WTC11 (cell line): Measurements from ENCODE around the gene RGS6.

ENCODE experiments used
- ESRRA ChIP-seq: sonication (generic); formaldehyde crosslinking; IDR thresholded peaks from 2 replicates; pipeline ENCODE4 v1.8.1; 2022; ENCODE audit warnings: mild to moderate bottlenecking, missing genetic modification reagents, borderline replicate concordance
- FOXJ3 ChIP-seq: sonication (generic); formaldehyde crosslinking; IDR thresholded peaks from 2 replicates; pipeline ENCODE4 v1.9.0; 2021; ENCODE audit warnings: missing genetic modification reagents, mild to moderate bottlenecking, borderline replicate concordance
- OVOL2 ChIP-seq: fragments of 250-450 bp; sonication (Bioruptor Pico); IDR thresholded peaks from 2 replicates; pipeline ENCODE4 v1.9.0; 2021; ENCODE audit warnings: mild to moderate bottlenecking, borderline replicate concordance
- ZNF121 ChIP-seq: sonication (generic); formaldehyde crosslinking; IDR thresholded peaks from 2 replicates; pipeline ENCODE4 v1.8.0; 2023; ENCODE audit warnings: missing genetic modification reagents
- ZNF263 ChIP-seq: sonication (generic); formaldehyde crosslinking; IDR thresholded peaks from 2 replicates; pipeline ENCODE4 v1.8.1; 2022; ENCODE audit warnings: low read depth, mild to moderate bottlenecking, moderate library complexity, missing genetic modification reagents
- ZNF423 ChIP-seq: fragments of 250-450 bp; sonication (Bioruptor Pico); IDR thresholded peaks from 2 replicates; pipeline ENCODE4 v2.1.2; 2022; ENCODE audit warnings: mild to moderate bottlenecking, moderate library complexity
- TF ChIP-seq, protein P1 (sequence below): fragments of 200-600 bp; IDR thresholded peaks from 2 replicates; pipeline ENCODE4 v1.8.0; 2022; ENCODE audit warnings: antibody characterized with exemption
- TF ChIP-seq, protein P2 (sequence below): sonication (generic); formaldehyde crosslinking; conservative IDR thresholded peaks from 2 replicates; pipeline ENCODE4 v1.8.1; 2022; ENCODE audit warnings: mild to moderate bottlenecking, missing genetic modification reagents
- TF ChIP-seq, protein P3 (sequence below): sonication (generic); formaldehyde crosslinking; IDR thresholded peaks from 2 replicates; pipeline ENCODE4 v1.8.1; 2023; ENCODE audit warnings: mild to moderate bottlenecking, missing genetic modification reagents
- TF ChIP-seq, protein P4 (sequence below): fragments of 250-450 bp; sonication (Bioruptor Pico); IDR thresholded peaks from 2 replicates; pipeline ENCODE4 v1.9.0; 2021; ENCODE audit warnings: mild to moderate bottlenecking
- TF ChIP-seq, protein P5 (sequence below): sonication (generic); formaldehyde crosslinking; IDR thresholded peaks from 2 replicates; pipeline ENCODE4 v1.8.1; 2023; ENCODE audit warnings: mild to moderate bottlenecking, missing genetic modification reagents, borderline replicate concordance
- TF ChIP-seq, protein P6 (sequence below): sonication (generic); formaldehyde crosslinking; IDR thresholded peaks from 2 replicates; pipeline ENCODE4 v1.8.0; 2023; ENCODE audit warnings: mild to moderate bottlenecking, missing genetic modification reagents
- TF ChIP-seq, protein P7 (sequence below): sonication (generic); formaldehyde crosslinking; IDR thresholded peaks from 2 replicates; pipeline ENCODE4 v1.8.0; 2022; ENCODE audit warnings: mild to moderate bottlenecking, missing genetic modification reagents

DNA sequence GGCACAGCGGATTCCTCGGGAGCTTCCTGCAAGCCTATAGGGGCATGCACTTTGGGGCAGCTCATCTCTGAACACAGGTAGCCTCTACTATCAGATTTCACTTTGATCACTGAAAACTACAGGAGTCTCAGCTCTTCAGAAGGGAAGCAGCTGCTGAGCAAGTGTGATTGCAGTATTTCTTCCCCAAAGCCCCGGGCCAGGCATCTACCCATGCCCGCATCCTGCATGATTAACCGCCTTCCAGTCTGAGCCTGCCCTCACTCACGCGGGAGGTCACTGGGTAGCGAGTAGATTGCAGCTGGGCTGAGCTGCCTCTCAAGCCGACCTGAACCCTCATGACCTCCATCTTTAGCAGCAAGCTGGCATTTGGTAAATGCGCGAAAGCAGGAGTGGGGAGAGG is 627.0 kb downstream of the RGS6 start:
- TF ChIP-seq, protein P1, sequence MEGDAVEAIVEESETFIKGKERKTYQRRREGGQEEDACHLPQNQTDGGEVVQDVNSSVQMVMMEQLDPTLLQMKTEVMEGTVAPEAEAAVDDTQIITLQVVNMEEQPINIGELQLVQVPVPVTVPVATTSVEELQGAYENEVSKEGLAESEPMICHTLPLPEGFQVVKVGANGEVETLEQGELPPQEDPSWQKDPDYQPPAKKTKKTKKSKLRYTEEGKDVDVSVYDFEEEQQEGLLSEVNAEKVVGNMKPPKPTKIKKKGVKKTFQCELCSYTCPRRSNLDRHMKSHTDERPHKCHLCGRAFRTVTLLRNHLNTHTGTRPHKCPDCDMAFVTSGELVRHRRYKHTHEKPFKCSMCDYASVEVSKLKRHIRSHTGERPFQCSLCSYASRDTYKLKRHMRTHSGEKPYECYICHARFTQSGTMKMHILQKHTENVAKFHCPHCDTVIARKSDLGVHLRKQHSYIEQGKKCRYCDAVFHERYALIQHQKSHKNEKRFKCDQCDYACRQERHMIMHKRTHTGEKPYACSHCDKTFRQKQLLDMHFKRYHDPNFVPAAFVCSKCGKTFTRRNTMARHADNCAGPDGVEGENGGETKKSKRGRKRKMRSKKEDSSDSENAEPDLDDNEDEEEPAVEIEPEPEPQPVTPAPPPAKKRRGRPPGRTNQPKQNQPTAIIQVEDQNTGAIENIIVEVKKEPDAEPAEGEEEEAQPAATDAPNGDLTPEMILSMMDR = no peak
- TF ChIP-seq ESRRA (CRISPR knock-in tag) = no peak
- TF ChIP-seq ZNF121 (CRISPR knock-in tag) = no peak
- no peak for TF ChIP-seq OVOL2 (CRISPR knock-in tag)
- TF ChIP-seq, protein P2, sequence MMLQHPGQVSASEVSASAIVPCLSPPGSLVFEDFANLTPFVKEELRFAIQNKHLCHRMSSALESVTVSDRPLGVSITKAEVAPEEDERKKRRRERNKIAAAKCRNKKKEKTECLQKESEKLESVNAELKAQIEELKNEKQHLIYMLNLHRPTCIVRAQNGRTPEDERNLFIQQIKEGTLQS (CRISPR knock-in tag) = no peak
- TF ChIP-seq ZNF263 (CRISPR knock-in tag) = no peak
- TF ChIP-seq, protein P3, sequence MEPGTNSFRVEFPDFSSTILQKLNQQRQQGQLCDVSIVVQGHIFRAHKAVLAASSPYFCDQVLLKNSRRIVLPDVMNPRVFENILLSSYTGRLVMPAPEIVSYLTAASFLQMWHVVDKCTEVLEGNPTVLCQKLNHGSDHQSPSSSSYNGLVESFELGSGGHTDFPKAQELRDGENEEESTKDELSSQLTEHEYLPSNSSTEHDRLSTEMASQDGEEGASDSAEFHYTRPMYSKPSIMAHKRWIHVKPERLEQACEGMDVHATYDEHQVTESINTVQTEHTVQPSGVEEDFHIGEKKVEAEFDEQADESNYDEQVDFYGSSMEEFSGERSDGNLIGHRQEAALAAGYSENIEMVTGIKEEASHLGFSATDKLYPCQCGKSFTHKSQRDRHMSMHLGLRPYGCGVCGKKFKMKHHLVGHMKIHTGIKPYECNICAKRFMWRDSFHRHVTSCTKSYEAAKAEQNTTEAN (CRISPR knock-in tag) = no peak
- TF ChIP-seq, protein P4, sequence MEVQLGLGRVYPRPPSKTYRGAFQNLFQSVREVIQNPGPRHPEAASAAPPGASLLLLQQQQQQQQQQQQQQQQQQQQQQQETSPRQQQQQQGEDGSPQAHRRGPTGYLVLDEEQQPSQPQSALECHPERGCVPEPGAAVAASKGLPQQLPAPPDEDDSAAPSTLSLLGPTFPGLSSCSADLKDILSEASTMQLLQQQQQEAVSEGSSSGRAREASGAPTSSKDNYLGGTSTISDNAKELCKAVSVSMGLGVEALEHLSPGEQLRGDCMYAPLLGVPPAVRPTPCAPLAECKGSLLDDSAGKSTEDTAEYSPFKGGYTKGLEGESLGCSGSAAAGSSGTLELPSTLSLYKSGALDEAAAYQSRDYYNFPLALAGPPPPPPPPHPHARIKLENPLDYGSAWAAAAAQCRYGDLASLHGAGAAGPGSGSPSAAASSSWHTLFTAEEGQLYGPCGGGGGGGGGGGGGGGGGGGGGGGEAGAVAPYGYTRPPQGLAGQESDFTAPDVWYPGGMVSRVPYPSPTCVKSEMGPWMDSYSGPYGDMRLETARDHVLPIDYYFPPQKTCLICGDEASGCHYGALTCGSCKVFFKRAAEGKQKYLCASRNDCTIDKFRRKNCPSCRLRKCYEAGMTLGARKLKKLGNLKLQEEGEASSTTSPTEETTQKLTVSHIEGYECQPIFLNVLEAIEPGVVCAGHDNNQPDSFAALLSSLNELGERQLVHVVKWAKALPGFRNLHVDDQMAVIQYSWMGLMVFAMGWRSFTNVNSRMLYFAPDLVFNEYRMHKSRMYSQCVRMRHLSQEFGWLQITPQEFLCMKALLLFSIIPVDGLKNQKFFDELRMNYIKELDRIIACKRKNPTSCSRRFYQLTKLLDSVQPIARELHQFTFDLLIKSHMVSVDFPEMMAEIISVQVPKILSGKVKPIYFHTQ (CRISPR knock-in tag) = no peak
- no peak for TF ChIP-seq FOXJ3 (CRISPR knock-in tag)
- TF ChIP-seq, protein P5, sequence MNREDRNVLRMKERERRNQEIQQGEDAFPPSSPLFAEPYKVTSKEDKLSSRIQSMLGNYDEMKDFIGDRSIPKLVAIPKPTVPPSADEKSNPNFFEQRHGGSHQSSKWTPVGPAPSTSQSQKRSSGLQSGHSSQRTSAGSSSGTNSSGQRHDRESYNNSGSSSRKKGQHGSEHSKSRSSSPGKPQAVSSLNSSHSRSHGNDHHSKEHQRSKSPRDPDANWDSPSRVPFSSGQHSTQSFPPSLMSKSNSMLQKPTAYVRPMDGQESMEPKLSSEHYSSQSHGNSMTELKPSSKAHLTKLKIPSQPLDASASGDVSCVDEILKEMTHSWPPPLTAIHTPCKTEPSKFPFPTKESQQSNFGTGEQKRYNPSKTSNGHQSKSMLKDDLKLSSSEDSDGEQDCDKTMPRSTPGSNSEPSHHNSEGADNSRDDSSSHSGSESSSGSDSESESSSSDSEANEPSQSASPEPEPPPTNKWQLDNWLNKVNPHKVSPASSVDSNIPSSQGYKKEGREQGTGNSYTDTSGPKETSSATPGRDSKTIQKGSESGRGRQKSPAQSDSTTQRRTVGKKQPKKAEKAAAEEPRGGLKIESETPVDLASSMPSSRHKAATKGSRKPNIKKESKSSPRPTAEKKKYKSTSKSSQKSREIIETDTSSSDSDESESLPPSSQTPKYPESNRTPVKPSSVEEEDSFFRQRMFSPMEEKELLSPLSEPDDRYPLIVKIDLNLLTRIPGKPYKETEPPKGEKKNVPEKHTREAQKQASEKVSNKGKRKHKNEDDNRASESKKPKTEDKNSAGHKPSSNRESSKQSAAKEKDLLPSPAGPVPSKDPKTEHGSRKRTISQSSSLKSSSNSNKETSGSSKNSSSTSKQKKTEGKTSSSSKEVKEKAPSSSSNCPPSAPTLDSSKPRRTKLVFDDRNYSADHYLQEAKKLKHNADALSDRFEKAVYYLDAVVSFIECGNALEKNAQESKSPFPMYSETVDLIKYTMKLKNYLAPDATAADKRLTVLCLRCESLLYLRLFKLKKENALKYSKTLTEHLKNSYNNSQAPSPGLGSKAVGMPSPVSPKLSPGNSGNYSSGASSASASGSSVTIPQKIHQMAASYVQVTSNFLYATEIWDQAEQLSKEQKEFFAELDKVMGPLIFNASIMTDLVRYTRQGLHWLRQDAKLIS (CRISPR knock-in tag) = no peak
- TF ChIP-seq, protein P6, sequence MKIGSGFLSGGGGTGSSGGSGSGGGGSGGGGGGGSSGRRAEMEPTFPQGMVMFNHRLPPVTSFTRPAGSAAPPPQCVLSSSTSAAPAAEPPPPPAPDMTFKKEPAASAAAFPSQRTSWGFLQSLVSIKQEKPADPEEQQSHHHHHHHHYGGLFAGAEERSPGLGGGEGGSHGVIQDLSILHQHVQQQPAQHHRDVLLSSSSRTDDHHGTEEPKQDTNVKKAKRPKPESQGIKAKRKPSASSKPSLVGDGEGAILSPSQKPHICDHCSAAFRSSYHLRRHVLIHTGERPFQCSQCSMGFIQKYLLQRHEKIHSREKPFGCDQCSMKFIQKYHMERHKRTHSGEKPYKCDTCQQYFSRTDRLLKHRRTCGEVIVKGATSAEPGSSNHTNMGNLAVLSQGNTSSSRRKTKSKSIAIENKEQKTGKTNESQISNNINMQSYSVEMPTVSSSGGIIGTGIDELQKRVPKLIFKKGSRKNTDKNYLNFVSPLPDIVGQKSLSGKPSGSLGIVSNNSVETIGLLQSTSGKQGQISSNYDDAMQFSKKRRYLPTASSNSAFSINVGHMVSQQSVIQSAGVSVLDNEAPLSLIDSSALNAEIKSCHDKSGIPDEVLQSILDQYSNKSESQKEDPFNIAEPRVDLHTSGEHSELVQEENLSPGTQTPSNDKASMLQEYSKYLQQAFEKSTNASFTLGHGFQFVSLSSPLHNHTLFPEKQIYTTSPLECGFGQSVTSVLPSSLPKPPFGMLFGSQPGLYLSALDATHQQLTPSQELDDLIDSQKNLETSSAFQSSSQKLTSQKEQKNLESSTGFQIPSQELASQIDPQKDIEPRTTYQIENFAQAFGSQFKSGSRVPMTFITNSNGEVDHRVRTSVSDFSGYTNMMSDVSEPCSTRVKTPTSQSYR (CRISPR knock-in tag) = no peak
- TF ChIP-seq, protein P7, sequence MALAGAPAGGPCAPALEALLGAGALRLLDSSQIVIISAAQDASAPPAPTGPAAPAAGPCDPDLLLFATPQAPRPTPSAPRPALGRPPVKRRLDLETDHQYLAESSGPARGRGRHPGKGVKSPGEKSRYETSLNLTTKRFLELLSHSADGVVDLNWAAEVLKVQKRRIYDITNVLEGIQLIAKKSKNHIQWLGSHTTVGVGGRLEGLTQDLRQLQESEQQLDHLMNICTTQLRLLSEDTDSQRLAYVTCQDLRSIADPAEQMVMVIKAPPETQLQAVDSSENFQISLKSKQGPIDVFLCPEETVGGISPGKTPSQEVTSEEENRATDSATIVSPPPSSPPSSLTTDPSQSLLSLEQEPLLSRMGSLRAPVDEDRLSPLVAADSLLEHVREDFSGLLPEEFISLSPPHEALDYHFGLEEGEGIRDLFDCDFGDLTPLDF (CRISPR knock-in tag) = no peak
- TF ChIP-seq ZNF423 (CRISPR knock-in tag) = no peak
